H9 (cell line): ENCODE results near the gene RSPH4A. TPM values are rescaled to one million over a fixed set of nuclear protein-coding genes. Genes with fewer than 3 reads are reported as not detected.

Experiments
- DNase-seq: peaks from one replicate; pipeline ENCODE4 v3.0.0-alpha.2; 2017
- H2AFZ ChIP-seq: one replicate; pipeline ENCODE4 v1.6.1; 2013; ENCODE audit warnings: mild to moderate bottlenecking, low read length, control low read depth, moderate library complexity
- H2AK5ac ChIP-seq: 2 replicates; pipeline ENCODE4 v1.6.1; 2013; ENCODE audit warnings: low read length, control low read depth, mixed read lengths; ENCODE audit not compliant: insufficient read length
- H2BK120ac ChIP-seq: one replicate; pipeline ENCODE4 v1.6.1; 2013; ENCODE audit warnings: low read depth, mild to moderate bottlenecking, low read length, control low read depth, inconsistent platforms; ENCODE audit not compliant: poor library complexity, severe bottlenecking
- H2BK12ac ChIP-seq: 2 replicates; pipeline ENCODE4 v1.6.1; 2013; ENCODE audit warnings: low read length, control low read depth, mixed read lengths, low read depth; ENCODE audit not compliant: insufficient read length
- H2BK15ac ChIP-seq: 2 replicates; pipeline ENCODE4 v1.6.1; 2013; ENCODE audit warnings: low read depth, low read length, control low read depth
- H2BK20ac ChIP-seq: one replicate; pipeline ENCODE4 v1.6.1; 2013; ENCODE audit warnings: low read depth, mild to moderate bottlenecking, low read length, control low read depth, inconsistent platforms; ENCODE audit not compliant: poor library complexity, severe bottlenecking
- H2BK5ac ChIP-seq: 2 replicates; pipeline ENCODE4 v1.6.1; 2013; ENCODE audit warnings: low read length, control low read depth, mixed read lengths; ENCODE audit not compliant: insufficient read length
- H3K14ac ChIP-seq: 2 replicates; pipeline ENCODE4 v1.6.1; 2013; ENCODE audit warnings: low read length, control low read depth; ENCODE audit not compliant: insufficient read depth
- H3K18ac ChIP-seq: 2 replicates; pipeline ENCODE4 v1.6.1; 2013; ENCODE audit warnings: low read depth, mild to moderate bottlenecking, mixed read lengths, low read length, control low read depth; ENCODE audit not compliant: insufficient read length
- H3K23ac ChIP-seq: 2 replicates; pipeline ENCODE4 v1.6.1; 2013; ENCODE audit warnings: low read length, control low read depth, mixed read lengths, low read depth; ENCODE audit not compliant: insufficient read length
- H3K23me2 ChIP-seq: 2 replicates; pipeline ENCODE4 v1.6.1; 2013; ENCODE audit warnings: low read depth, mild to moderate bottlenecking, mixed read lengths, low read length, control low read depth; ENCODE audit not compliant: insufficient read length, poor library complexity, severe bottlenecking
- H3K27ac ChIP-seq: 2 replicates; pipeline ENCODE4 v1.5.1; 2013; ENCODE audit warnings: low read length, control low read depth, mixed read lengths, low read depth; ENCODE audit not compliant: insufficient read length
- H3K27me3 ChIP-seq: 2 replicates; pipeline ENCODE4 v1.6.1; 2013; ENCODE audit warnings: low read length, control low read depth, inconsistent platforms; ENCODE audit not compliant: insufficient read depth
- H3K4ac ChIP-seq: 2 replicates; pipeline ENCODE4 v1.6.1; 2013; ENCODE audit warnings: low read depth, mild to moderate bottlenecking, control low read depth, inconsistent platforms, low read length, moderate library complexity
- H3K4me1 ChIP-seq: 2 replicates; pipeline ENCODE4 v1.6.1; 2013; ENCODE audit warnings: low read length, control low read depth, inconsistent platforms; ENCODE audit not compliant: insufficient read depth
- H3K4me2 ChIP-seq: 2 replicates; pipeline ENCODE4 v1.6.1; 2013; ENCODE audit warnings: low read length, control low read depth, mixed read lengths; ENCODE audit not compliant: insufficient read length, insufficient read depth
- H3K56ac ChIP-seq: 2 replicates; pipeline ENCODE4 v1.6.1; 2013; ENCODE audit warnings: low read depth, mild to moderate bottlenecking, mixed read lengths, low read length, control low read depth; ENCODE audit not compliant: insufficient read length
- H3K79me1 ChIP-seq: 2 replicates; pipeline ENCODE4 v1.6.1; 2013; ENCODE audit warnings: low read depth, mild to moderate bottlenecking, moderate library complexity, low read length, control low read depth, inconsistent platforms; ENCODE audit not compliant: insufficient read depth, poor library complexity, severe bottlenecking
- H3K79me2 ChIP-seq: 2 replicates; pipeline ENCODE4 v1.6.1; 2013; ENCODE audit warnings: low read length, control low read depth, inconsistent platforms; ENCODE audit not compliant: insufficient read depth
- H3K9ac ChIP-seq: 2 replicates; pipeline ENCODE4 v1.6.1; 2013; ENCODE audit warnings: low read length, control low read depth, mixed read lengths; ENCODE audit not compliant: insufficient read length; ENCODE audit errors: extremely low read depth
- H3K9me3 ChIP-seq: one replicate; pipeline ENCODE4 v1.6.1; 2013; ENCODE audit warnings: low read depth, low read length, inconsistent platforms; ENCODE audit not compliant: control insufficient read depth
- H3T11ph ChIP-seq: one replicate; pipeline ENCODE4 v1.6.1; 2013; ENCODE audit warnings: mild to moderate bottlenecking, low read length, control low read depth, inconsistent platforms
- H4K20me1 ChIP-seq: one replicate; pipeline ENCODE4 v1.6.1; 2013; ENCODE audit not compliant: control insufficient read depth, insufficient read length, insufficient read depth
- H4K5ac ChIP-seq: 2 replicates; pipeline ENCODE4 v1.6.1; 2013; ENCODE audit warnings: low read depth, mild to moderate bottlenecking, mixed read lengths, low read length, control low read depth; ENCODE audit not compliant: insufficient read length
- H4K8ac ChIP-seq: replicated peaks from 2 replicates; pipeline ENCODE4 v1.6.1; 2013; ENCODE audit warnings: low read length, control low read depth, mixed read lengths, low read depth; ENCODE audit not compliant: insufficient read length
- H4K91ac ChIP-seq: 2 replicates; pipeline ENCODE4 v1.6.1; 2013; ENCODE audit warnings: low read depth, mild to moderate bottlenecking, moderate library complexity, mixed read lengths, low read length, control low read depth; ENCODE audit not compliant: insufficient read length
- H3K27ac Mint-ChIP-seq, 3 experiments: 2 replicates in 2 of 3; 3 replicates in 1 of 3; pipeline ENCODE4 v1.8.0; 2020 to 2021; ENCODE audit warnings: mixed read lengths in 3 of 3, mild to moderate bottlenecking in 1 of 3, moderate library complexity in 1 of 3
- H3K27me3 Mint-ChIP-seq: 2 replicates; pipeline ENCODE4 v1.8.0; 2021; ENCODE audit warnings: low read depth, mild to moderate bottlenecking, moderate library complexity, mixed read lengths
- H3K36me3 Mint-ChIP-seq, 3 experiments: 2 replicates in 2 of 3; 3 replicates in 1 of 3; pipeline ENCODE4 v1.8.0; 2020 to 2021; ENCODE audit warnings: low read depth in 3 of 3, mixed read lengths in 3 of 3; ENCODE audit not compliant: insufficient read depth in 1 of 3
- H3K4me1 Mint-ChIP-seq, 2 experiments: 2 replicates each; pipeline ENCODE4 v1.8.0; 2020; ENCODE audit warnings: mixed read lengths in 2 of 2
- H3K4me3 Mint-ChIP-seq, 2 experiments: 2 replicates in 1 of 2; 3 replicates in 1 of 2; pipeline ENCODE4 v1.8.0; 2020 to 2021; ENCODE audit warnings: mild to moderate bottlenecking in 2 of 2, mixed read lengths in 2 of 2, moderate library complexity in 1 of 2
- H3K9me3 Mint-ChIP-seq, 2 experiments: 2 replicates in 1 of 2; 3 replicates in 1 of 2; pipeline ENCODE4 v1.8.0; 2020; ENCODE audit warnings: mild to moderate bottlenecking in 2 of 2, mixed read lengths in 2 of 2, moderate library complexity in 1 of 2
- CTCF ChIP-seq: fragments of 200-600 bp; sonication (generic); conservative IDR thresholded peaks from 3 replicates; pipeline ENCODE4 v1.8.0; 2021; ENCODE audit warnings: antibody characterized with exemption, mild to moderate bottlenecking
- total RNA-seq: library from RNA; stranded (reverse); gene quantifications from 2 replicates; pipeline ENCODE4 v1.2.1, GENCODE V29; 2021

The RSPH4A gene
- total RNA-seq, 1 experiment from 2014 or later, result 0.31 TPM

GRCh38 chr6:116661594-116661993 lies 45.3 kb downstream of the RSPH4A start:
- H2AK5ac ChIP-seq, result no peak overlapping the region
- no peak overlapping the region for H3K4ac ChIP-seq
- no peak overlapping the region for H2BK12ac ChIP-seq
- no peak for DNase-seq
- H2BK20ac ChIP-seq, result no peak overlapping the region
- H3K9me3 ChIP-seq, result no peaks in the 10 kb centered on the region
- Mint-ChIP-seq H3K4me1 (peaks cover 6 to 10% of the 10 kb centered on the region in 2 experiments), H3K4me3 (no peak overlapping the region), H3K27ac (no peak overlapping the region), H3K9me3 (no peaks in the 10 kb centered on the region), H3K36me3 (peaks cover 0 to 18% (median 3%) of the 10 kb centered on the region in 3 experiments; a peak in 4 of 7 replicates), H3K27me3 (no peaks in the 10 kb centered on the region)
- H3K79me2 ChIP-seq, result peaks cover 5% of the 10 kb centered on the region; the same call in 1 of the 2 replicates
- no peak overlapping the region for H3K27ac ChIP-seq
- H2BK5ac ChIP-seq, result no peak overlapping the region
- no peak overlapping the region for H3K18ac ChIP-seq
- H4K5ac ChIP-seq, result no peak overlapping the region
- H3T11ph ChIP-seq, result no peak overlapping the region
- no peak overlapping the region for H3K23ac ChIP-seq
- H3K56ac ChIP-seq, result no peak overlapping the region
- H2BK15ac ChIP-seq, result no peak overlapping the region
- H2AFZ ChIP-seq, result no peak overlapping the region
- H3K14ac ChIP-seq, result no peak overlapping the region
- H4K20me1 ChIP-seq, result no peaks in the 10 kb centered on the region
- no peak overlapping the region for H2BK120ac ChIP-seq
- peaks cover 8% of the 10 kb centered on the region for H3K79me1 ChIP-seq
- no peaks in the 10 kb centered on the region for H3K23me2 ChIP-seq
- H3K9ac ChIP-seq, result no peak overlapping the region
- H4K8ac ChIP-seq, result no peak overlapping the region
- H3K4me2 ChIP-seq, result no peak overlapping the region
- H3K4me1 ChIP-seq, result no peaks in the 10 kb centered on the region
- no peak for TF ChIP-seq CTCF
- H4K91ac ChIP-seq, result no peak overlapping the region
- H3K27me3 ChIP-seq, result no peaks in the 10 kb centered on the region
